ENCODE results near the gene PEAK3.

PEAK3 gene

DNA sequence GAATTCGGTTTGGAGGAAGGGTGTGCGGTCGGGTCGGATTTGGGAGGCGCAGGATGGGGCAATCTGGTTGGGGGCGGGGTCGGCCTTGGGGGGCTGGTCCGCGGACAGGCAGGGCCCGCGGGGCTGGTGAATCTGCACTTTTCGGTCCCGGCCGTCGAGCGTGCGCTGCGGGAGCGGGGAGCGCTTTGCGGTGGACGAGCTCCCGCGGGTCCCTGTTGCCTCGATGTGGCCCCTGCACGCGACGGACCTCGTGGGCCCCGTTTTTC lies 11.9 kb downstream of the PEAK3 start:
- TF ChIP-seq, protein P1, sequence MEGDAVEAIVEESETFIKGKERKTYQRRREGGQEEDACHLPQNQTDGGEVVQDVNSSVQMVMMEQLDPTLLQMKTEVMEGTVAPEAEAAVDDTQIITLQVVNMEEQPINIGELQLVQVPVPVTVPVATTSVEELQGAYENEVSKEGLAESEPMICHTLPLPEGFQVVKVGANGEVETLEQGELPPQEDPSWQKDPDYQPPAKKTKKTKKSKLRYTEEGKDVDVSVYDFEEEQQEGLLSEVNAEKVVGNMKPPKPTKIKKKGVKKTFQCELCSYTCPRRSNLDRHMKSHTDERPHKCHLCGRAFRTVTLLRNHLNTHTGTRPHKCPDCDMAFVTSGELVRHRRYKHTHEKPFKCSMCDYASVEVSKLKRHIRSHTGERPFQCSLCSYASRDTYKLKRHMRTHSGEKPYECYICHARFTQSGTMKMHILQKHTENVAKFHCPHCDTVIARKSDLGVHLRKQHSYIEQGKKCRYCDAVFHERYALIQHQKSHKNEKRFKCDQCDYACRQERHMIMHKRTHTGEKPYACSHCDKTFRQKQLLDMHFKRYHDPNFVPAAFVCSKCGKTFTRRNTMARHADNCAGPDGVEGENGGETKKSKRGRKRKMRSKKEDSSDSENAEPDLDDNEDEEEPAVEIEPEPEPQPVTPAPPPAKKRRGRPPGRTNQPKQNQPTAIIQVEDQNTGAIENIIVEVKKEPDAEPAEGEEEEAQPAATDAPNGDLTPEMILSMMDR (IDR thresholded peaks at IDR 0.05; ENCODE audit: insufficient read depth, low read length, missing control alignments), result no peak
- DNase-seq (ENCODE audit: low read depth, low spot score), result no peak
- CTCF ChIA-PET, result interaction anchor here (0.9 to 1.5 kb wide), 3 partner anchors 10 to 112 kb away, joined by 3 to 4 read pairs (median 3); no protein-coding TSS in a partner anchor
- POLR2A ChIA-PET, result interaction anchor here (0.7 to 1.1 kb wide), 4 partner anchors 15 to 114 kb away, joined by 3 to 6 read pairs (median 3); no protein-coding TSS in a partner anchor
- peak overlapping the region; percentile 100 for H3K4me3 ChIP-seq (ENCODE audit: low read depth, low read length)

DNA sequence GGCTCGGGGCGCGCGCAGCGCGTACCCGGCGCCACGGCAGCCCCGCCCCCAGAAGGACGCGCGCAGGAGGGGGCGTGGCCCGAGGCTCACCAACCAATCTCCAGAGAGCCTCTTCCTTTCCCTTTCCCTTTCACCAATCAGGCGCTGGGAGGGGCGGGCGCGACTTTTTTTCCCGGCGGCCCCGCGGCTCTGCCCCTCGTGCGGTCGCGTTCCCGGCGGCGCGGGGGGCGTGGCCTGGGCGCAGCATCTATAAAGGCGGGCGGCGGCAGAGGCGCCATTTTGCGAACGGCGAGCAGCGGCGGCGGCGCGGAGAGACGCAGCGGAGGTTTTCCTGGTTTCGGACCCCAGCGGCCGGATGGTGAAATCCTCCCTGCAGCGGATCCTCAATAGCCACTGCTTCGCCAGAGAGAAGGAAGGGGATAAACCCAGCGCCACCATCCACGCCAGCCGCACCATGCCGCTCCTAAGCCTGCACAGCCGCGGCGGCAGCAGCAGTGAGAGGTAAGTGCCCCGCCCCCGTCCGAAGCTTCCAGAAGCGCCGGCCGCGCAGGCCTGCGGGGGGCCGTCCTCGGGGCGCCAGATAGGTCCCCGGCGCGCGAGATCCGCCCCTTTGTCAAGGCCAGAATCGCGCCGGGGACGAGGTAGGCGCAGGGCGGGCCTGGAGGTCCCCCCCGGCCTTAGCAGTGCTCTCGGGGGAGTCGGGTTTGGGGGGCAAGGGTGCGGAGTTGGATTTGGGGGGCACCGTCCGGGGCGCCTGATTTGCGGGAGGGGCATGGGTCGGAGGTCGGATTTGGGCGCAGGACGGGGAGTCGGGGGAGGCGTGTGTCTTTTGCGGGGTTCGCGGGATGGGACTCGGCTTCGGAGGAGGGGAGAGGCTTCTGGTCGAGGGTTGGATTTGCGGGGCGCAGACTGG lies 12.5 kb downstream of the PEAK3 start:
- CTCF ChIA-PET, result interaction anchor here (0.9 to 1.2 kb wide), 2 partner anchors 10 to 111 kb away, joined by 3 read pairs; no protein-coding TSS in a partner anchor
- H3K4me3 ChIP-seq (ENCODE audit: low read depth, low read length), result peak overlapping the region; percentile 100

DNA sequence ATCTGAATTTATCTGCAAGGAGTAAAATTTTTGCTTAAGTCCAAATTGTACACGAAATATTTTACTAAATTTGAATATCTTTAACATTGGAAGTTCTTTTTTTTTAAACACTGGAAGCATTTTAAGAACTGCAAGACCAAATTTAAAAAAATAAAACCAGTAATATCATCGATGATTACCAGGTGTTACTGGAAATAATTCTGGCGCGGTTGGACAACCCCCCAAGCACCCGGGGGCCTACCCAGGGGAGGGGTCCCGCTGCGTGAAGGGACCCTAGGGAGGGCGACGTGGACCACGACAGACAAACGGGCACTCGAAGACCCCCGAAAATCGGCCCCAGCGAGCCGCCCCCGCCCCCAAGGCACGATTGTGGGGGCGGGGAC lies 13.1 kb downstream of the PEAK3 start:
- DNase-seq (ENCODE audit: low read depth, low spot score), result no peak
- H3K4me3 ChIP-seq (ENCODE audit: low read depth, low read length), result peak overlapping the region; percentile 72
- ChIA-PET POLR2A (no interaction called here), CTCF (no interaction called here)
- TF ChIP-seq, protein P1 (IDR thresholded peaks at IDR 0.05; ENCODE audit: insufficient read depth, low read length, missing control alignments), result no peak

More for the DNA sequence above, 12.5 kb downstream of the PEAK3 start:
- DNase-seq (ENCODE audit: low read depth, low spot score), result peak; percentile 56
- POLR2A ChIA-PET, result interaction anchor here (0.7 to 1.1 kb wide), 4 partner anchors 14 to 113 kb away, joined by 3 to 6 read pairs (median 3); no protein-coding TSS in a partner anchor
- TF ChIP-seq, protein P1 (IDR thresholded peaks at IDR 0.05; ENCODE audit: insufficient read depth, low read length, missing control alignments), result no peak

DNA sequence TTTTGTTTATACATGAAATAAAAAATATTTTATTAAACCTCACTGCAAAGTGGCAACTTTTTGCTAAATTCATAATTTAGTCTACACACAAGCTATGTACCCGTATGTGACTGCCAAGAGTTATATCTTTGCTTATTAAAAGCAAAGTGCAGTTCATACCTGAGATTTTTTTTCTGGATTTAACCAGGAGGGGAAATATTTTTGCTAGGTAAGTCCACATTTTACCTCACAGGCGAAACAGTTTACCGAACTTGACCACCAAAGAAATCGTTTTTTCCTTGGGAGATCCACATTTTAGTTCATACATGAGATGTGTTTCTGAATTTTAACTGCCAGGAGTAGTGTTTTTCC lies 13.5 kb downstream of the PEAK3 start:
- TF ChIP-seq, protein P1 (IDR thresholded peaks at IDR 0.05; ENCODE audit: insufficient read depth, low read length, missing control alignments), result no peak
- POLR2A ChIA-PET, result interaction anchor here (0.6 kb wide), 1 partner anchor 161 kb away, joined by 3 read pairs; no protein-coding TSS in a partner anchor
- H3K4me3 ChIP-seq (ENCODE audit: low read depth, low read length), result peak overlapping the region; percentile 72

DNA sequence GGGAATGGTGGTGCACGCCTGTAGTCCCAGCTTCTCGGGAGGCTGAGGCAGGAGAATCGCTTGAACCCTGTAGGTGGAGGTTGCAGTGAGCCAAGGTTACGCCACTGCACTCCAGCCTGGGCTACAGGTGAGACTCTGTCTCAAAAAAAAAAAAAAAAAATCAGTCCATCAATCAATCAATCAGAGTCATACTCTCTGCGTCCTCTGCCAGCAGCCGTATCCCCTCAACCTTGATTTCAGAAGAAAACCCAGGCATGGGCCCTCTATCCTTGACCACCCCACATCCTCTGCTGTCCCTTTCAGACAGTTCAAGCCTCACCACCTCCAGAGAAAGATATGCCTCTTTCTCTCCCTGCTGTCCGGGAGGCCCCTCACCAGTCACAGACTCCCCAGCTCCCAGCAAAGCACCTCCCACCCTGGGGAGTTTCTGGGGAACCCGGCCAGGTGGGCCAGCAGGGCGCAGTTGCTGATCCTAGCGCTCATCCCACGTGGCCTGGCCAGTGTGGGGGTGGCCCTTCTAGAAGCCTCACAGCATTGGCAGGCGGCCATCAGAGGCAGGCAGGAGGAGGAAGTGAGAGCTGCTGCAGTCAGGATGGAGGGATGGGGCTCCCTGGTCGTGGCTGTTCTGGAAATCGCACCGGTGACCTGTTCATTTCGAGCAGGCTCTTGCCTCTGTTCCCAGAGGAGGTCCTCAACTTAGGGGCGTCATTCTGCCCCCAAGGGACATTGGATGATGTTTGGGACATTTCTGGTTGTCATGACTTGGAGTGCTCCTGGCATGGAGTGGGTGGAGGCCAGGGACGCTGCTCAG lies 15.6 kb downstream of the PEAK3 start:
- TF ChIP-seq, protein P1 (IDR thresholded peaks at IDR 0.05; ENCODE audit: insufficient read depth, low read length, missing control alignments), result no peak
- DNase-seq (ENCODE audit: low read depth, low spot score), result no peak
- no peak overlapping the region for H3K4me3 ChIP-seq (ENCODE audit: low read depth, low read length)
- ChIA-PET POLR2A (interaction anchor here (0.6 kb wide), 1 partner anchor 118 kb away, joined by 4 read pairs; no protein-coding TSS in a partner anchor), CTCF (interaction anchor here (0.9 to 1.4 kb wide), 3 partner anchors 14 to 110 kb away, joined by 3 to 5 read pairs (median 3); no protein-coding TSS in a partner anchor)

More for the DNA sequence above, 13.5 kb downstream of the PEAK3 start:
- CTCF ChIA-PET, result interaction anchor here (1.5 kb wide), 1 partner anchor 113 kb away, joined by 4 read pairs; no protein-coding TSS in a partner anchor
- DNase-seq (ENCODE audit: low read depth, low spot score), result no peak
